Aorta (tissue), 5 donors: Measurements from ENCODE around the gene LCE1F. TPM values are rescaled to one million over a fixed set of nuclear protein-coding genes. Genes with fewer than 3 reads are reported as not detected.

Experiments used
- ATAC-seq: fragments of 200-7000 bp; cut with Tn5 transposase; one replicate; pipeline ENCODE4 v1.9.1; 2022; ENCODE audit warnings: moderate library complexity; ENCODE audit not compliant: low FRiP score
- DNase-seq, 2 donors: peaks; one replicate each; pipeline ENCODE4 v3.0.0-alpha.2; 2020
- H3K27ac ChIP-seq, 2 donors: one replicate each; pipeline ENCODE4 v1.5.1; 2013; ENCODE audit warnings: low read length in 2 of 2, mild to moderate bottlenecking in 2 of 2, moderate library complexity in 2 of 2, control low read depth in 1 of 2, inconsistent platforms in 1 of 2, low read depth in 1 of 2
- H3K27me3 ChIP-seq, 2 donors: one replicate each; pipeline ENCODE4 v1.6.1; 2013; ENCODE audit warnings: control low read depth in 1 of 2, low read length in 1 of 2, mild to moderate bottlenecking in 1 of 2, moderate library complexity in 1 of 2; ENCODE audit not compliant: insufficient read depth in 2 of 2, control insufficient read depth in 1 of 2
- H3K36me3 ChIP-seq, 2 donors: one replicate each; pipeline ENCODE4 v1.6.1; 2013; ENCODE audit warnings: control low read depth in 1 of 2, low read length in 1 of 2, mild to moderate bottlenecking in 1 of 2; ENCODE audit not compliant: insufficient read depth in 2 of 2, control insufficient read depth in 1 of 2
- H3K4me1 ChIP-seq, 2 donors: one replicate each; pipeline ENCODE4 v1.6.1; 2013; ENCODE audit warnings: low read length in 2 of 2, control low read depth in 1 of 2, mild to moderate bottlenecking in 1 of 2, moderate library complexity in 1 of 2; ENCODE audit not compliant: insufficient read depth in 2 of 2, control insufficient read depth in 1 of 2
- H3K4me3 ChIP-seq, 2 donors: one replicate each; pipeline ENCODE4 v1.5.1; 2013; ENCODE audit warnings: low read length in 2 of 2, control low read depth in 1 of 2, mild to moderate bottlenecking in 1 of 2
- H3K9me3 ChIP-seq: one replicate; pipeline ENCODE4 v1.6.1; 2013; ENCODE audit warnings: mild to moderate bottlenecking, low read length; ENCODE audit not compliant: control insufficient read depth
- WGBS, 2 donors: extraction: QIAGEN DNeasy Blood & Tissue Kit; methylation state at CpG; one replicate each; pipeline ENCODE4 v1.1.7; 2013; 5-methylcytosine and 5-hydroxymethylcytosine counted together
- intact Hi-C, 2 donors: fragments of 100-400 bp; cut with DNase I; formaldehyde crosslinking; loops; one replicate each; pipeline versions ENCODE4 v1.14.2 to v1.15.0; 2022
- polyA plus RNA-seq, 2 donors: library from polyadenylated mRNA; stranded (reverse); fragments of 200-250 nt; gene quantifications; one replicate each; pipeline ENCODE4 v1.2.3, GENCODE V29; 2013
- total RNA-seq, 2 donors: library from RNA; stranded (reverse); fragmentation: NEBNext Ultra II Directional; extraction: Animal tissue kit (Norgen Biotek cat#: 25700); gene quantifications; one replicate each; pipeline ENCODE4 v1.2.1, GENCODE V29; 2021
- donor health status: healthy with polysubstance abuse.
- donor health status: Bipolar disorder and iron deficiency.
- donor health status: DM: no; HTN: no; CAD: no.
- donor health status: DM: no; HTN: no; CAD: no.
- donor health status: DM: yes; HTN: yes; CAD: no.

Gene LCE1F
- total and polyA plus RNA-seq, 4 donors = not detected

DNA sequence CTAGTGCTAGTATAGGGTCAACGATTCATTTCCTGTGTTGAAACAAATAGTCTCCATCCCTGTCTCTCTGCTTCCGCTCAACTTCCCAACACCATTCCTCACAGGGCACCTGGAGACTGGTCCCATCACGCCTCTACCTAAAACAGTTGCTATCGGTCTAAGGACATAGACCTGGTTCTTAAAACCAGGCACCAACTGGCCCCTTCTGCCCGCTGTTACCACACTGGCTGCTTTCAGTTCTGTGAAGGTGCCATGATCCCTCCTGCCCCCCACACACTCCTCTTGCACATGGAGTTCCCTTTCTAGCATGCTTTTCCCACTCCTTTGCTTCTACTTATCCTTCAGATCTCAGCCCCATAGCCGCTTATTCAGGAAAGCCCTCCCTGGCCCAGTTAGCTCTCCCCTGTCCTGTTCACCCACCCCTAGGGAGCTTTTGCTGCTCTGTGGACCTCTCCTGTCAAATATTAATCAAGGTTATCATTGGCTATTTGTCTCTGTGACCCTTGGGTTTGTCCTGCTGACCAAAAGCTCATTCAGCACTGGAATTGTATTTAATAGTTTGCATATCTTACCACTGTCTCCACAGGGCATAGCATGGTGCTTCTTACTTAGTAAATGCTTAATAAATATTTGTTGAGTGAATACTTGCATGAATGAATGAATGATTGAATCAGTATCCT lies 29.0 kb upstream of the LCE1F start:
- peaks cover 0 to 3% of the 10 kb centered on the region in 2 donors for H3K27me3 ChIP-seq
- no peaks in the 10 kb centered on the region for H3K9me3 ChIP-seq
- ATAC-seq (no peak), DNase-seq (no peak)
- H3K36me3 ChIP-seq = no peaks in the 10 kb centered on the region
- intact Hi-C loops = no loop called here
- H3K4me3 ChIP-seq = no peak overlapping the region
- 79 to 80% methylated on average over 6 of the region's 6 CpGs for WGBS, 2 donors
- H3K4me1 ChIP-seq = no peaks in the 10 kb centered on the region
- no peak overlapping the region for H3K27ac ChIP-seq

DNA sequence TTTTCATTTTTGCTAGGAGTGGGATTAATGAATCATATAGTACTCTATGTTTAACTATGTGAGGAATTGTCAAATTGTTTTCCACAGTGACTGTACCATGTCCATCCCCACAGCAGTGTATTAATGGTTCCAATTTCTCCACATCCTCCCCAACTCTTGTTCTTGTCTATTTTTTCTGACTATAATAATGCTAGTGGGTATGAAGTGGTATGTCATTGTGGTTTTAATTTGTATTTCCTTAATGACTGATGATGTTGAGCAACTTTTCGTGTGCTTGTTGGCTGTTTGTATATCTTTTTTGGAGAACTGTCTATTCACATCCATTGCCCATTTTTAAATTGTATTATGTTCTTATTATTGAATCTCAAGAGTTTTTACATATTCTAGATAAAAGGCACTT lies 27.1 kb upstream of the LCE1F start:
- intact Hi-C loops = no loop called here
- Histone ChIP-seq H3K9me3 (no peaks in the 10 kb centered on the region), H3K27ac (no peak overlapping the region), H3K27me3 (peaks cover 0 to 3% of the 10 kb centered on the region in 2 donors), H3K4me1 (no peaks in the 10 kb centered on the region), H3K36me3 (no peaks in the 10 kb centered on the region), H3K4me3 (no peak overlapping the region)
- DNase-seq (no peak), ATAC-seq (no peak)
- 35 to 56% methylated on average over 1 of the region's 1 CpG for WGBS, 2 donors

DNA sequence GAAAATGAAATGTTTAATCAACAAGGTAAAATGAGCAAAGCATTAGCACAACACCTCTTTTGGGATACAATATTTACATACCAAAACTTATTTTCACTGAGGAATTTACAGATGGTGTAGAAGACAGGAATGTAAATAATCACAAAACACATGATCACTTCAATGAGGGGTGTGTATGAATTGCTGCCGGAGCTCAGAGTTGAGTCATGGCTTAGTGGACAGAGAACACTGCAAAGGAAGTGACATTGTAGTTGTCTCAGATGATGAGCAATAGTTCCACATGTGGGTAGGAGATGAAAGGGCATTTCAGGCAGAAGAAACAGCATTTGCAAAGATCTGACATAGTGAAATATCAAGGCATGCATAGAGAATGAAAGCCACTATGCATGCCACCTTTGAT lies 22.7 kb upstream of the LCE1F start:
- H3K36me3 ChIP-seq = no peaks in the 10 kb centered on the region
- intact Hi-C loops = no loop called here
- no peaks in the 10 kb centered on the region for H3K9me3 ChIP-seq
- H3K27me3 ChIP-seq = peaks cover 0 to 3% of the 10 kb centered on the region in 2 donors
- ATAC-seq = no peak
- H3K27ac ChIP-seq = no peak overlapping the region
- DNase-seq = no peak
- WGBS, 2 donors = 47 to 48% methylated on average over 1 of the region's 1 CpG
- no peak overlapping the region for H3K4me3 ChIP-seq
- H3K4me1 ChIP-seq = no peaks in the 10 kb centered on the region

DNA sequence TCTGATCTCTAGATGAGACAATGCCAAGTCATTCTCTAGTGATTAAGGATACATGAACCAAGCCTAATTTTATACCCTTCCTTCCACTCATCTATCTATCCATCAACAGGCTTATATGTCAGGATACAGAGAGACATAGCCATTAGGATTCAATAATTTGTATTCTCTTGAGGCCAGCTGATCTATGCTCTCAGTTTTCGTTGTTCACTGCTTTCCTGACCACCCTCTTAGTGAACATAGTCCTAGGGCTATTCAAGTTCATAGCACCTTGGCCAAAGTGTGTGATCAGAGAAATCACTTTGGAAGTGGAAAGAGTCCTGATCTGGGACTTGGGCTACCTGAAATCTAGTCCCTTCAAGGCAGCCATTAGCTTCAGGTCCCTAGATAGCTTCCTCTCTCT lies 21.4 kb upstream of the LCE1F start:
- H3K4me1 ChIP-seq = no peaks in the 10 kb centered on the region
- ATAC-seq = no peak
- no peak overlapping the region for H3K27ac ChIP-seq
- DNase-seq = no peak
- whole genome bisulfite sequencing, 2 donors = 36 to 55% methylated on average over 1 of the region's 1 CpG
- intact Hi-C loops = no loop called here
- peaks cover 0 to 3% of the 10 kb centered on the region in 2 donors for H3K27me3 ChIP-seq
- no peak overlapping the region for H3K4me3 ChIP-seq
- no peaks in the 10 kb centered on the region for H3K9me3 ChIP-seq
- no peaks in the 10 kb centered on the region for H3K36me3 ChIP-seq

DNA sequence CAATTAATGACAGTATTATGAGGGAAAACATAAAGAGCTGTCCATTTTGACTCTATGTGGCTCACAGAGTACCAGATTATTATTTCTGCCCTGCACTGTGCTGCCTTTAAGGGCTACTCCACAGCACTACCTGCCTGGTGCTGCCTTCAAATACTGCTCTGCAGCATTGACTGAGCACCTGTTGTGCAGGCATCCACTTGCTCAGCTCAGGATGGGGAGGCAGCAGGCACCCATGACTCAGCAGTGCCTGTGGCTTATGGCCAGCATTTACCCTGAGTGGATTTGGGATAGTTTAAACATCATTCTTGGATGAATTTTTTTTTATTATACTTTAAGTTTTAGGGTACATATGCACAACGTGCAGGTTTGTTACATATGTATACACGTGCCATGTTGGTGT lies 18.1 kb upstream of the LCE1F start:
- no peak for DNase-seq
- intact Hi-C loops = no loop called here
- no peaks in the 10 kb centered on the region for H3K27me3 ChIP-seq
- 71% methylated on average over 1 to 2 of the region's 2 CpGs for WGBS, 2 donors
- no peaks in the 10 kb centered on the region for H3K36me3 ChIP-seq
- H3K9me3 ChIP-seq = no peaks in the 10 kb centered on the region
- no peak for ATAC-seq
- no peak overlapping the region for H3K4me3 ChIP-seq
- no peaks in the 10 kb centered on the region for H3K4me1 ChIP-seq
- no peak overlapping the region for H3K27ac ChIP-seq

DNA sequence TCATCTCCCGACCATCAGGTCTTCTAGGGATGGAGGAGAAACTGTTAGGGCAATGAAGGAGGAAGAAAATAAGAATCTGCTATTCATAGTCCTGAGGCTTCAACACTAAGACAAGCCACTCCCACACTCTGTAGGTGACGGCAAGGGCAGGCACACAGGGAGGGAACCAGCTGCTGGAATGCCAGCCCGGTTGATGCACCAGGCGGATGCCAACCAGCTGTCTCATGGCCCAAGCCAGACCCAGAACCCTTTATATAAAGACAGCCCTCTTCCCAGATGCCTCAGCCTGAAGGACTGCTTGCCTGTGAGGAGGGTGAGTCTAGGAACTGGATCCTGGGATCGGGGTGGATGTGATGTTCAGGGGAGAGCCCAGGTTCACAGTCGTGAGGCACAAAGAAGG lies 17.2 kb upstream of the LCE1F start, which contains the start of gene KPRP:
TSS of gene KPRP (plus strand) at position 279 of the 400 bp plus-strand sequence. CDS start 1,564 bp downstream, outside the sequence.
- H3K27me3 ChIP-seq = no peaks in the 10 kb centered on the region
- no peaks in the 10 kb centered on the region for H3K36me3 ChIP-seq
- ATAC-seq (no peak), DNase-seq (no peak)
- WGBS, 2 donors = 66 to 70% methylated on average over 6 of the region's 6 CpGs
- intact Hi-C loops = no loop called here
- H3K9me3 ChIP-seq = no peaks in the 10 kb centered on the region
- no peak within 1 kb of the TSS for H3K4me3 ChIP-seq
- no peak within 1 kb of the TSS for H3K27ac ChIP-seq
- H3K4me1 ChIP-seq = no peaks in the 10 kb centered on the region

DNA sequence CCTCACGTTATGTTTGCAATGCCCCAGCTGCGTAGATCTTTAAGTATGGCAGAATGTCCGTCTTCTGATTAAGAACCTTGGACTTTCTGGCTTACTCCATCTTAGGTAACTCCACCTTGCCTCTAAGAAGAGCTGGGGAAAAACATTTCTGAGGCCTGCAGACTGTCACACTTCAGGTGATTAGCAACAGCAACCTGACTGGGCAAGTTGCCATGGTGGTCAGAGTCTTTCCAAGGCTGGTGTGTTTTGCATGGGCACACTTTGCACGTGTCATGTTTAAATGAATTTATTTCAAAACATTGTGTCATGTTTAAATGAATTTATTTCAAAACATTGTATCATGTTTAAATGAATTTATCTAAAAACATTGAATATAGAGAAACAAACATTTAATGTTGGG lies 16.3 kb upstream of the LCE1F start:
- DNase-seq (no peak), ATAC-seq (no peak)
- Histone ChIP-seq H3K4me1 (no peaks in the 10 kb centered on the region), H3K36me3 (no peaks in the 10 kb centered on the region), H3K27ac (no peak overlapping the region), H3K9me3 (no peaks in the 10 kb centered on the region), H3K27me3 (no peaks in the 10 kb centered on the region), H3K4me3 (no peak overlapping the region)
- 77% methylated on average over 4 of the region's 4 CpGs for WGBS, 2 donors
- intact Hi-C loops = no loop called here

DNA sequence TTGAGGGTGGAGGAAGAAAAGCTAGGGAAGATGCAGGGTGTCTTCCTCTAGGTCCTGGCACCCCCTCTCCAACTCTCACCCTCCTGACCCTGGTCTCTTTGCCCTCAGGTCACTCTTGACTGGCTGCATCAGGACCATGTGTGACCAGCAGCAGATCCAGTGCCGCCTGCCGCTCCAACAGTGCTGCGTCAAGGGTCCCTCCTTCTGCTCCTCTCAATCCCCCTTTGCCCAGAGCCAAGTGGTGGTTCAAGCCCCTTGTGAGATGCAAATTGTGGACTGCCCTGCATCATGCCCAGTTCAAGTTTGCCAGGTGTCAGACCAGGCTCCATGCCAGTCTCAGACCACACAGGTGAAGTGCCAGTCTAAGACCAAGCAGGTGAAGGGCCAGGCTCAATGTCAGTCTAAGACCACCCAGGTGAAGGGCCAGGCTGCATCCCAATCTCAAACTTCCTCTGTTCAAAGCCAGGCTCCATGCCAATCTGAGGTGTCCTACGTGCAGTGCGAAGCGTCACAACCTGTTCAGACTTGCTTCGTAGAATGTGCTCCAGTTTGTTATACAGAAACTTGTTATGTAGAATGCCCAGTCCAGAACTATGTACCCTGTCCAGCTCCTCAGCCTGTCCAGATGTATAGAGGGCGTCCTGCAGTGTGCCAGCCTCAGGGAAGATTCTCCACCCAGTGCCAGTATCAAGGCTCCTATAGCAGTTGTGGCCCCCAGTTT lies 15.3 kb upstream of the LCE1F start:
- H3K9me3 ChIP-seq = no peaks in the 10 kb centered on the region
- 77 to 82% methylated on average over 8 of the region's 8 CpGs for WGBS, 2 donors
- no peaks in the 10 kb centered on the region for H3K4me1 ChIP-seq
- no peak for DNase-seq
- peak; percentile 17 for ATAC-seq
- no peak overlapping the region for H3K27ac ChIP-seq
- intact Hi-C loops = no loop called here
- H3K4me3 ChIP-seq = no peak overlapping the region
- no peaks in the 10 kb centered on the region for H3K27me3 ChIP-seq
- H3K36me3 ChIP-seq = no peaks in the 10 kb centered on the region
